ENCODE measurements around the gene SCN7A.

DNA sequence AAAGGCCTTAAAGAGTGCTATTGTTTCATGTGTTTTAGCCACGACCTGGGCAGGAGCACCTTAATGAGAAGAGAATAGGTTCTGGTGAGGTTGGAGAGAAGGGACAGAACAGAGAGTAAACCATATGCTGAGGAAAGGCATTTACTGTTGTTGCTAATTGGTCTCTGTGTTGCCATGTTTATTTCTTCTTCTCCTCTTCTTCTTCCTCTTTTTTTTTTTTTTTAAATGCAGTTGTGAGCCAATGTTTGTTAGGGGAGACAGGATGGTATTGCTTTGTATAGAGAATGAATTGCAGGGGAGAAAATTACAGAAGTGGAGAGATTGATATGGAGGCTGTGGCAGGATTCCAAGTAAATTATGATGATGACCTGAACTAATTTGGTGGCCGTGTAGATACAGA is 120.9 kb downstream of the SCN7A start:
- TF ChIP-seq, protein P1, sequence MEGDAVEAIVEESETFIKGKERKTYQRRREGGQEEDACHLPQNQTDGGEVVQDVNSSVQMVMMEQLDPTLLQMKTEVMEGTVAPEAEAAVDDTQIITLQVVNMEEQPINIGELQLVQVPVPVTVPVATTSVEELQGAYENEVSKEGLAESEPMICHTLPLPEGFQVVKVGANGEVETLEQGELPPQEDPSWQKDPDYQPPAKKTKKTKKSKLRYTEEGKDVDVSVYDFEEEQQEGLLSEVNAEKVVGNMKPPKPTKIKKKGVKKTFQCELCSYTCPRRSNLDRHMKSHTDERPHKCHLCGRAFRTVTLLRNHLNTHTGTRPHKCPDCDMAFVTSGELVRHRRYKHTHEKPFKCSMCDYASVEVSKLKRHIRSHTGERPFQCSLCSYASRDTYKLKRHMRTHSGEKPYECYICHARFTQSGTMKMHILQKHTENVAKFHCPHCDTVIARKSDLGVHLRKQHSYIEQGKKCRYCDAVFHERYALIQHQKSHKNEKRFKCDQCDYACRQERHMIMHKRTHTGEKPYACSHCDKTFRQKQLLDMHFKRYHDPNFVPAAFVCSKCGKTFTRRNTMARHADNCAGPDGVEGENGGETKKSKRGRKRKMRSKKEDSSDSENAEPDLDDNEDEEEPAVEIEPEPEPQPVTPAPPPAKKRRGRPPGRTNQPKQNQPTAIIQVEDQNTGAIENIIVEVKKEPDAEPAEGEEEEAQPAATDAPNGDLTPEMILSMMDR (conservative IDR thresholded peaks at IDR 0.05; ENCODE audit: low read depth, low read length): no peak
- no peak for TF ChIP-seq POLR2A (IDR thresholded peaks at IDR 0.05; ENCODE audit: low read depth, low read length)
- no peak for TF ChIP-seq RCOR1 (IDR thresholded peaks at IDR 0.05; ENCODE audit: insufficient replicate concordance, low read length)
- TF ChIP-seq MAFK (IDR thresholded peaks at IDR 0.05; ENCODE audit: low read depth, low read length): no peak
- TF ChIP-seq MXI1 (IDR thresholded peaks at IDR 0.05; ENCODE audit: borderline replicate concordance, low read depth, low read length): no peak
- TF ChIP-seq FOS (IDR thresholded peaks at IDR 0.05; ENCODE audit: low read depth, low read length): no peak
- no peak for TF ChIP-seq CHD1 (IDR thresholded peaks at IDR 0.05; ENCODE audit: low read depth, low read length)
- TF ChIP-seq, protein P2, sequence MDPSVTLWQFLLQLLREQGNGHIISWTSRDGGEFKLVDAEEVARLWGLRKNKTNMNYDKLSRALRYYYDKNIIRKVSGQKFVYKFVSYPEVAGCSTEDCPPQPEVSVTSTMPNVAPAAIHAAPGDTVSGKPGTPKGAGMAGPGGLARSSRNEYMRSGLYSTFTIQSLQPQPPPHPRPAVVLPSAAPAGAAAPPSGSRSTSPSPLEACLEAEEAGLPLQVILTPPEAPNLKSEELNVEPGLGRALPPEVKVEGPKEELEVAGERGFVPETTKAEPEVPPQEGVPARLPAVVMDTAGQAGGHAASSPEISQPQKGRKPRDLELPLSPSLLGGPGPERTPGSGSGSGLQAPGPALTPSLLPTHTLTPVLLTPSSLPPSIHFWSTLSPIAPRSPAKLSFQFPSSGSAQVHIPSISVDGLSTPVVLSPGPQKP (IDR thresholded peaks at IDR 0.05; ENCODE audit: borderline replicate concordance, low read depth, low read length): no peak
- no peak for TF ChIP-seq RFX5 (IDR thresholded peaks at IDR 0.05; ENCODE audit: low read depth, low read length)
- no peak for TF ChIP-seq MAZ (IDR thresholded peaks at IDR 0.05; ENCODE audit: borderline replicate concordance, low read depth, low read length)
- no peak for TF ChIP-seq SMC3 (IDR thresholded peaks at IDR 0.05; ENCODE audit: low read depth, low read length)
